IPS-20b (cell line): ENCODE measurements around the gene MS4A10.

Experiments used
- H3K27ac ChIP-seq: one replicate; pipeline ENCODE4 v1.5.1; 2013; ENCODE audit warnings: low read length
- H3K27me3 ChIP-seq: 2 replicates; pipeline ENCODE4 v1.6.1; 2013; ENCODE audit warnings: mild to moderate bottlenecking, low read length, inconsistent platforms; ENCODE audit not compliant: insufficient read depth
- H3K36me3 ChIP-seq: 2 replicates; pipeline ENCODE4 v1.6.1; 2013; ENCODE audit warnings: low read depth, mild to moderate bottlenecking, inconsistent platforms, low read length, moderate library complexity; ENCODE audit not compliant: insufficient read depth
- H3K4me1 ChIP-seq: 2 replicates; pipeline ENCODE4 v1.6.1; 2013; ENCODE audit warnings: mild to moderate bottlenecking, control low read depth, inconsistent platforms, low read length, moderate library complexity; ENCODE audit not compliant: insufficient read depth
- H3K4me3 ChIP-seq: 2 replicates; pipeline ENCODE4 v1.5.1; 2013; ENCODE audit warnings: mild to moderate bottlenecking, low read length, inconsistent platforms
- H3K9ac ChIP-seq: 2 replicates; pipeline ENCODE4 v1.6.1; 2013; ENCODE audit warnings: low read depth, mild to moderate bottlenecking, inconsistent platforms, low read length, moderate library complexity
- H3K9me3 ChIP-seq: 2 replicates; pipeline ENCODE4 v1.6.1; 2013; ENCODE audit warnings: mild to moderate bottlenecking, low read depth, low read length, inconsistent platforms; ENCODE audit not compliant: insufficient read depth

Gene MS4A10

GRCh38 chr11:60785136-60785535 lies at the start of gene MS4A10:
MS4A10 (plus strand) TSS chr11:60785333; CDS start chr11:60790336, 5,003 bp downstream.
- Histone ChIP-seq H3K36me3 (no peaks in the 10 kb centered on the region), H3K4me3 (no peak within 1 kb of the TSS), H3K27ac (no peak within 1 kb of the TSS), H3K9ac (no peak within 1 kb of the TSS), H3K4me1 (no peaks in the 10 kb centered on the region), H3K27me3 (no peaks in the 10 kb centered on the region), H3K9me3 (no peaks in the 10 kb centered on the region)

DNA sequence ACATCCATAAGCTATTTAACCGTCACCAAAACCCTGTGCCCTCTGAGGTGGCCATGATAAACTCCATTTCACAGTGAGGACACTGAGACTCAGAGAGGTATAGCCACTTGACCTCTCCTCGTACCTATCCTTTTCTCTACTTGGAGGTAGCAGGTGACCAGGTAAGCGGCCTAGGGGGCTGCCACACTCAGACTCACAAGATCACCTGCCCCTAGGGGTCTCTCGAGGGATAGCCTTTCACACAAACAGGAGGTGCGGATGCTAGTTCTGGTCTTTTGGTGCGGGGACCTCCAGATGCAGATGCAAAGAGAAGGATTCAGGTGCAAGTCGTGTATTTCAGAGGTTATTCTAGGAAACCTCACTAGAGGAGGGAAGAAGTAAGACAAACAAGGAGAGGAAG lies 46.0 kb upstream of the MS4A10 start:
- Histone ChIP-seq H3K27ac (no peak overlapping the region), H3K9ac (no peak overlapping the region), H3K9me3 (no peaks in the 10 kb centered on the region), H3K4me1 (no peaks in the 10 kb centered on the region), H3K4me3 (no peak overlapping the region), H3K36me3 (no peaks in the 10 kb centered on the region), H3K27me3 (no peaks in the 10 kb centered on the region)

GRCh38 chr11:60740573-60740972 lies 44.6 kb upstream of the MS4A10 start:
- Histone ChIP-seq H3K9ac (no peak overlapping the region), H3K27ac (no peak overlapping the region), H3K36me3 (no peaks in the 10 kb centered on the region), H3K4me3 (no peak overlapping the region), H3K27me3 (no peaks in the 10 kb centered on the region), H3K9me3 (no peaks in the 10 kb centered on the region), H3K4me1 (no peaks in the 10 kb centered on the region)

DNA sequence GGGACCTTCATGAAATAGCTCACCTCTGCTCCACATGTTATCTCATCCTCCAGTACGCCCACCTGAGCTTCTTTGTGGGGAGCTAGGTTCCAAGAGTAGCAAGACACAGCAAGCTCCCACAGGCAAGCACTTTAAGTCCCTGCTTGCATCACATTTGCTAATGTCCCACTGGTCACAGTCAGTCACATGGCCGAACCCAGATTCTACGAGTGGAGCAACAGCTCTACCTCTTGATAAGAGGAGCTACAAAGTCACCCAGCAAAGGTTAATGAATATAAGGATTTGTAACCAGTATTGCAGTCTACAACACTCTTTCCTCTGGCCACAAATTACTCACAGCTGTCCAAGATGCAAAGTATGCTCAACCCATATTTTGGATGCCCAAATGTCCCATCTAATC lies 43.7 kb upstream of the MS4A10 start:
- Histone ChIP-seq H3K36me3 (no peaks in the 10 kb centered on the region), H3K27me3 (no peaks in the 10 kb centered on the region), H3K27ac (no peak overlapping the region), H3K4me3 (no peak overlapping the region), H3K9ac (no peak overlapping the region), H3K9me3 (no peaks in the 10 kb centered on the region), H3K4me1 (no peaks in the 10 kb centered on the region)

DNA sequence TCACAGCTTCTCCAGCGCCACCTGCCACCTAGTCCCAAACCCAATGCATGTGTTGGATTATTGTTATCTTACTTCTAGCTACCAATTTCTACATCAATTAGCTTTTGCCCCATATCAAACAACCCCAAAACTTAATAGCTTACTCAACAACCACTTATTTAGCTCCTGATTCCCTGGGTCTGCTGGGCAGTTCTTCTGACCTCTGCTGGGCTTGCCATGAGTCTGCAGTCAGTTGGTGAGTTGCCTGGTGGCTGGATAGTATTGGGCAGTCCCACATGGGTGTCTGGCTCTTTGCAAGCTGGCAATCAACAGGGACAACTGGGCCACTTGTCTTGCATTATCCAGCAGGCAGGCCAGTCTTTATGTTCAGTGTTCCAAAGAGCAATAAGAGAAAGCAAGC lies 42.1 kb upstream of the MS4A10 start:
- H3K27ac ChIP-seq: no peak overlapping the region
- H3K4me3 ChIP-seq: no peak overlapping the region
- H3K9me3 ChIP-seq: no peaks in the 10 kb centered on the region
- H3K4me1 ChIP-seq: no peaks in the 10 kb centered on the region
- H3K9ac ChIP-seq: no peak overlapping the region
- no peaks in the 10 kb centered on the region for H3K27me3 ChIP-seq
- no peaks in the 10 kb centered on the region for H3K36me3 ChIP-seq

DNA sequence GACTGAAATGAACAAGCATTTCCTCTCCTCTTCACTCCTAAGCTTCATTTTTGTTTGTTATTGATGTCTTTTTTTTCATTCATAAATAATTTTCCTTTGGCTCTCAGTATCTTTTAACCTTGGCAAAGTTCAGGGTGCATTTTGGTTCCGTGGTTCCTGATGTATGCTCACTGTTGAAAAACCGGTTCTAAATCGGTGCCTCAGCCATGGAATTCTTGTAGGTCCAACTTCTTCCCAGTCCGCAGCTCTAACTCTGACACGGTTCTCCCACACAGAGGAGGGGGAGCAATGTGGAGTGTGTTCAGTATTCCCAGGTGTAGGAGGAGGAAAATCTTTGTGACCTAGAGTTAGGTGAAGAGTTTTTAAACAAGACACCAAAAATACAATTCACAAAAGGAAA lies 41.0 kb upstream of the MS4A10 start:
- Histone ChIP-seq H3K27ac (no peak overlapping the region), H3K9me3 (no peaks in the 10 kb centered on the region), H3K4me1 (no peaks in the 10 kb centered on the region), H3K9ac (no peak overlapping the region), H3K36me3 (no peaks in the 10 kb centered on the region), H3K4me3 (no peak overlapping the region), H3K27me3 (no peaks in the 10 kb centered on the region)

- H3K4me3 ChIP-seq: no peak overlapping the region
Measured at GRCh38 chr11:60747359-60747873, 37.7 kb upstream of the MS4A10 start.

GRCh38 chr11:60748225-60748624 lies 36.9 kb upstream of the MS4A10 start:
- no peaks in the 10 kb centered on the region for H3K4me1 ChIP-seq
- H3K27me3 ChIP-seq: no peaks in the 10 kb centered on the region
- no peak overlapping the region for H3K9ac ChIP-seq
- no peak overlapping the region for H3K4me3 ChIP-seq
- H3K9me3 ChIP-seq: no peaks in the 10 kb centered on the region
- no peaks in the 10 kb centered on the region for H3K36me3 ChIP-seq
- H3K27ac ChIP-seq: no peak overlapping the region

More at GRCh38 chr11:60747359-60747873, 37.7 kb upstream of the MS4A10 start:
- H3K9ac ChIP-seq: no peak overlapping the region
- no peaks in the 10 kb centered on the region for H3K9me3 ChIP-seq
- no peaks in the 10 kb centered on the region for H3K27me3 ChIP-seq
- H3K36me3 ChIP-seq: no peaks in the 10 kb centered on the region
- no peak overlapping the region for H3K27ac ChIP-seq
- H3K4me1 ChIP-seq: no peaks in the 10 kb centered on the region

DNA sequence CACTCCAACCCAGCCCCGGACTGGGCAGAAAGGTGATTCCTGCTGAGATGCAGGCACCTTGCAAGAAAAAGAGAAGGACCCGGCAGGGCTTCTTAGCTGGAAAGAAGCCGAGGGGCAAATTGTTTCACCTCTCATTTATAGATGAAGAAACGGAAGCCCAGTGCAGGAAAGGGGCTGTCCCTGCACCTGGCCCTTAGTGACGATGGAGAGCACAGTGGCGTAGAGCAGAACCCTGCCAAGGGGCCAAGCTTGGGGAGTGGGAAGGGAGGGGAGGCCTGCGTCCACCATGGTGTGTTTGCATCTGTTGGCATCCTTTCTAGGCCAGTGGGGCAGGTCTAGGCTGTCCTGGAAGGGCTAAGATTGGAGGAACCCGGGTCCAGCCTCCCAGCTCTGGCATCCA lies 36.3 kb upstream of the MS4A10 start:
- no peaks in the 10 kb centered on the region for H3K27me3 ChIP-seq

GRCh38 chr11:60750911-60751310 lies 34.2 kb upstream of the MS4A10 start:
- no peaks in the 10 kb centered on the region for H3K9me3 ChIP-seq
- no peak overlapping the region for H3K27ac ChIP-seq
- no peak overlapping the region for H3K9ac ChIP-seq
- H3K36me3 ChIP-seq: no peaks in the 10 kb centered on the region
- no peaks in the 10 kb centered on the region for H3K4me1 ChIP-seq
- H3K27me3 ChIP-seq: no peaks in the 10 kb centered on the region
- H3K4me3 ChIP-seq: no peak overlapping the region

More for the DNA sequence above, 36.3 kb upstream of the MS4A10 start:
- no peak overlapping the region for H3K9ac ChIP-seq
- H3K4me3 ChIP-seq: no peak overlapping the region
- H3K27ac ChIP-seq: no peak overlapping the region
- H3K36me3 ChIP-seq: no peaks in the 10 kb centered on the region
- H3K4me1 ChIP-seq: no peaks in the 10 kb centered on the region
- H3K9me3 ChIP-seq: no peaks in the 10 kb centered on the region

- H3K36me3 ChIP-seq: no peaks in the 10 kb centered on the region
- H3K9me3 ChIP-seq: no peaks in the 10 kb centered on the region
- no peak overlapping the region for H3K9ac ChIP-seq
- H3K27me3 ChIP-seq: no peaks in the 10 kb centered on the region
- H3K27ac ChIP-seq: no peak overlapping the region
- no peaks in the 10 kb centered on the region for H3K4me1 ChIP-seq
- no peak overlapping the region for H3K4me3 ChIP-seq
Measured at GRCh38 chr11:60753309-60753708, 31.8 kb upstream of the MS4A10 start.

DNA sequence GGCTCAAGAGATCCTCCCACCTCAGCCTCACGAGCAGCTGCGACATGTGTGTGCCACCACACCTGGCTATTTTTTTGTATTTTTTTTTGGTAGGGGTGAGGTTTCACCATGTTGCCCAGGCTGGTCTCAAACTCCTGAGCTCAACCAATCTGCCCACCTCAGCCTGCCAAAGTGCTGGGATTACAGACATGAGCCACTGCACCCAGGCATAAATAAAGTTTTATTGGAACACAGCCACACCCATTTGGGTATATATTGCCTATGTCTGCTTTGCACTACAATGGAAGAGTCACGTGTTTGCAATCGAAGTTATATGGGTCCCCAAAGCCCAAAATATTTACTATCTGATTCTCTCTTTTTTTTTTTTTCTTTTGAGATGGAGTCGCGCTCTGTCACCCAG lies 30.2 kb upstream of the MS4A10 start:
- no peaks in the 10 kb centered on the region for H3K36me3 ChIP-seq
- H3K4me1 ChIP-seq: no peaks in the 10 kb centered on the region
- H3K27ac ChIP-seq: no peak overlapping the region
- H3K4me3 ChIP-seq: no peak overlapping the region
- H3K9me3 ChIP-seq: no peaks in the 10 kb centered on the region
- H3K27me3 ChIP-seq: no peaks in the 10 kb centered on the region
- no peak overlapping the region for H3K9ac ChIP-seq
